ENCODE measurements around the gene PHC2.
"Not testable (repeated sequence)": the region's sequence is repeated elsewhere in the genome, so short reads cannot be mapped to it uniquely, and the experiment has no call there.

GRCh38 chr1:33290615-33291014 is 140.3 kb downstream of the PHC2 start:
- not testable (repeated sequence) for TF ChIP-seq CREB5 (CRISPR knock-in tag; IDR thresholded peaks at IDR 0.05; ENCODE audit: low read depth); PATZ1 (CRISPR knock-in tag; IDR thresholded peaks at IDR 0.05; ENCODE audit: borderline replicate concordance); CSDC2 (CRISPR knock-in tag; IDR thresholded peaks at IDR 0.05); ZFP30 (CRISPR knock-in tag; IDR thresholded peaks at IDR 0.05); PPARA (CRISPR knock-in tag; IDR thresholded peaks at IDR 0.05; ENCODE audit: borderline replicate concordance); ZFP3 (CRISPR knock-in tag; IDR thresholded peaks at IDR 0.05); CSRNP3 (CRISPR knock-in tag; IDR thresholded peaks at IDR 0.05); BACH2 (CRISPR knock-in tag; IDR thresholded peaks at IDR 0.05; ENCODE audit: borderline replicate concordance); RARB (CRISPR knock-in tag; IDR thresholded peaks at IDR 0.05)
